ENCODE measurements around the gene ZNF808. TPM values are rescaled to one million over a fixed set of nuclear protein-coding genes. Genes with fewer than 3 reads are reported as not detected.
"Not testable (repeated sequence)": the region's sequence is repeated elsewhere in the genome, so short reads cannot be mapped to it uniquely, and the experiment has no call there.

ZNF808 gene
- total RNA-seq, 1 donor from 2014 or later, result 41.6 TPM

DNA sequence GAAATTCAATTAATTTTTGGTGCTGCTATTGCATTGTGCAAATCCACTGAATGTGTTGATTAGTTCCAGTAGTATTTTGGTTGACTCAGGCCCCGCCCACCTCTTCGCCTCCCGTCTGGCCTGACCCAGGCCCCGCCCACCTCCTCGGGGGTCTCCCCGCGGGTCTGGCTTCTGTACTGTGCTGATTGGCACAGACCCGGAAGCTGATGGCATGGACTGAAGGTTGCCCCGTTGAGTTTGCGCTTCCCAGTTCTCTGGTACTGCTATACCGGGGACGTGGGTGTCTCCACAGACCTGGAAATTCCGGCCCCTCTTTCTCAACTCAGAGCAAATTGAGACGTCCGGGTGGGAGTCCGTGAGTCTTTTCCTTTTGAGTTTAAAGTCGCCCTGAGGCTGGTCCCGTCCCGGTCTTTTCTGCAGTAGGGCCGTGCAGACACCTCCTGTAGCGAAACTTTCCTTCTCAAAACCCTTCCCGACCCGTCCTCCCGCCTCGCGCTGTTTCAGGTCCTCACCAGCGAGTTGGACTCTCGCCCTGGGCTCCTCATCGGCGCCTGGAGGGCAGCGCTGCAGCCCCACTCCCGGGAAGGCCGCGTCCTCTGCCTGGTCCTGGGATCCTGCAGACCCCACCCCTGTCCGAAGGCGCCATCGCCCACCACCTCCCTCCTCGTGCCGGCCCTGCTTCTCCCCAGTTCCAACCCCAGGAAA, 57.4 kb downstream of the ZNF808 start:
- DNase-seq (ENCODE audit: low spot score, unreplicated experiment), result no peak

GRCh38 chr19:52585604-52586003, 58.1 kb downstream of the ZNF808 start:
- Mint-ChIP-seq H3K4me3 (ENCODE audit: low read depth) (no peak overlapping the region), H3K4me1 (ENCODE audit: low read depth) (no peaks in the 10 kb centered on the region), H3K36me3 (ENCODE audit: insufficient read depth) (peaks cover 39% of the 10 kb centered on the region), H3K9me3 (ENCODE audit: low read depth) (peaks cover 5% of the 10 kb centered on the region), H3K27me3 (no peaks in the 10 kb centered on the region), H3K27ac (no peak overlapping the region)
- TF ChIP-seq, protein P1, sequence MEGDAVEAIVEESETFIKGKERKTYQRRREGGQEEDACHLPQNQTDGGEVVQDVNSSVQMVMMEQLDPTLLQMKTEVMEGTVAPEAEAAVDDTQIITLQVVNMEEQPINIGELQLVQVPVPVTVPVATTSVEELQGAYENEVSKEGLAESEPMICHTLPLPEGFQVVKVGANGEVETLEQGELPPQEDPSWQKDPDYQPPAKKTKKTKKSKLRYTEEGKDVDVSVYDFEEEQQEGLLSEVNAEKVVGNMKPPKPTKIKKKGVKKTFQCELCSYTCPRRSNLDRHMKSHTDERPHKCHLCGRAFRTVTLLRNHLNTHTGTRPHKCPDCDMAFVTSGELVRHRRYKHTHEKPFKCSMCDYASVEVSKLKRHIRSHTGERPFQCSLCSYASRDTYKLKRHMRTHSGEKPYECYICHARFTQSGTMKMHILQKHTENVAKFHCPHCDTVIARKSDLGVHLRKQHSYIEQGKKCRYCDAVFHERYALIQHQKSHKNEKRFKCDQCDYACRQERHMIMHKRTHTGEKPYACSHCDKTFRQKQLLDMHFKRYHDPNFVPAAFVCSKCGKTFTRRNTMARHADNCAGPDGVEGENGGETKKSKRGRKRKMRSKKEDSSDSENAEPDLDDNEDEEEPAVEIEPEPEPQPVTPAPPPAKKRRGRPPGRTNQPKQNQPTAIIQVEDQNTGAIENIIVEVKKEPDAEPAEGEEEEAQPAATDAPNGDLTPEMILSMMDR (IDR thresholded peaks at IDR 0.05; ENCODE audit: unreplicated experiment), result no peak
- no peak for DNase-seq (ENCODE audit: low spot score, unreplicated experiment)

More for the DNA sequence above, 57.4 kb downstream of the ZNF808 start:
- peaks cover 5% of the 10 kb centered on the region for H3K9me3 Mint-ChIP-seq (ENCODE audit: low read depth)
- H3K36me3 Mint-ChIP-seq (ENCODE audit: insufficient read depth), result peaks cover 36% of the 10 kb centered on the region
- H3K4me3 Mint-ChIP-seq (ENCODE audit: low read depth), result no peak overlapping the region
- no peaks in the 10 kb centered on the region for H3K4me1 Mint-ChIP-seq (ENCODE audit: low read depth)
- no peak overlapping the region for H3K27ac Mint-ChIP-seq
- TF ChIP-seq, protein P1 (IDR thresholded peaks at IDR 0.05; ENCODE audit: unreplicated experiment), result no peak
- no peaks in the 10 kb centered on the region for H3K27me3 Mint-ChIP-seq

- peaks cover 14% of the 10 kb centered on the region for H3K36me3 Mint-ChIP-seq (ENCODE audit: insufficient read depth)
- no peak for DNase-seq (ENCODE audit: low spot score, unreplicated experiment)
Measured at GRCh38 chr19:52590728-52591127, 63.3 kb downstream of the ZNF808 start.

DNA sequence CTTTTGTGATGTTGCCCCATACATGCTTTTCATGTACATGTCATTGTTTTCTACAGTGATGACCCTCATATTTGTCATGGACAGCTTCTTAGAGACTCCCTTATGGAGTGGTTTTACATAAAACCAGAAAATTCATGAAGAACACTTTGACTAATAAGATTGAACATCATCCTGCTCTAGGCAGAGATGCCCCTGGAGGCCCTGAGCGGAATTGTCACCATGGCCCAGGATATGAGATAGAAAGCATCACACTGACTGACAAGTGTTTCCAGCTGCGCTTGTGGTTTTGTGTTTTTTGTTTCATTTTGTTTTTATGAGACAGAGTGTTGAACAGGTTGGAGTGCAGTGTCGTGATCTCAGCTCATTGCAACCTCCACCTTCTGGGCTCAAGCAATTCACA, 64.8 kb downstream of the ZNF808 start:
- TF ChIP-seq, protein P1 (IDR thresholded peaks at IDR 0.05; ENCODE audit: unreplicated experiment), result no peak
- no peaks in the 10 kb centered on the region for H3K27me3 Mint-ChIP-seq
- H3K4me3 Mint-ChIP-seq (ENCODE audit: low read depth), result no peak overlapping the region
- H3K9me3 Mint-ChIP-seq (ENCODE audit: low read depth), result no peaks in the 10 kb centered on the region
- H3K27ac Mint-ChIP-seq, result no peak overlapping the region
- no peak for DNase-seq (ENCODE audit: low spot score, unreplicated experiment)
- H3K36me3 Mint-ChIP-seq (ENCODE audit: insufficient read depth), result peaks cover 30% of the 10 kb centered on the region
- no peaks in the 10 kb centered on the region for H3K4me1 Mint-ChIP-seq (ENCODE audit: low read depth)

More at GRCh38 chr19:52590728-52591127, 63.3 kb downstream of the ZNF808 start:
- Mint-ChIP-seq H3K9me3 (ENCODE audit: low read depth) (no peaks in the 10 kb centered on the region), H3K27ac (peak overlapping the region; percentile 62), H3K4me3 (ENCODE audit: low read depth) (no peak overlapping the region), H3K4me1 (ENCODE audit: low read depth) (no peaks in the 10 kb centered on the region), H3K27me3 (no peaks in the 10 kb centered on the region)
- TF ChIP-seq, protein P1 (IDR thresholded peaks at IDR 0.05; ENCODE audit: unreplicated experiment), result peak; percentile 25

DNA sequence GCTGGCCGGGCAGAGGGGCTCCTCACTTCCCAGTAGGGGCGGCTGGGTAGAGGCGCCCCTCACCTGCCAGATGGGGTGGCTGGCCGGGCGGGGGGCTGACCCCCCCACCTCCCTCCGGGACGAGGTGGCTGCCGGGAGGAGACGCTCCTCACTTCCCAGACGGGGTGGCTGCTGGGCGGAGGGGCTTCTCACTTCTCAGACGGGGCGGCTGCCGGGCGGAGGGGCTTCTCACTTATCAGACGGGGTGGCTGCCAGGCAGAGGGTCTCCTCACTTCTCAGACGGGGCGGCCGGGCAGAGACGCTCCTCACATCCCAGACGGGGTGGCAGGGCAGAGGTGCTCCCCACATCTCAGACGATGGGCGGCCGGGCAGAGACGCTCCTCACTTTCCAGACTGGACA, 66.0 kb downstream of the ZNF808 start:
- not testable (repeated sequence) for H3K4me1 Mint-ChIP-seq (ENCODE audit: low read depth); H3K4me3 Mint-ChIP-seq (ENCODE audit: low read depth); DNase-seq (ENCODE audit: low spot score, unreplicated experiment); H3K27me3 Mint-ChIP-seq; H3K9me3 Mint-ChIP-seq (ENCODE audit: low read depth); H3K27ac Mint-ChIP-seq
- H3K36me3 Mint-ChIP-seq (ENCODE audit: insufficient read depth), result peaks cover 34% of the 10 kb centered on the region

GRCh38 chr19:52599241-52599640, 71.8 kb downstream of the ZNF808 start:
- Mint-ChIP-seq H3K4me3 (ENCODE audit: low read depth) (peak overlapping the region; percentile 0), H3K36me3 (ENCODE audit: insufficient read depth) (peaks cover 27% of the 10 kb centered on the region), H3K9me3 (ENCODE audit: low read depth) (no peaks in the 10 kb centered on the region), H3K4me1 (ENCODE audit: low read depth) (peaks cover 32% of the 10 kb centered on the region), H3K27ac (peak overlapping the region; percentile 95), H3K27me3 (no peaks in the 10 kb centered on the region)
- no peak for DNase-seq (ENCODE audit: low spot score, unreplicated experiment)
- TF ChIP-seq, protein P1 (IDR thresholded peaks at IDR 0.05; ENCODE audit: unreplicated experiment), result no peak

Measured in progenitor cell of endocrine pancreas (in vitro differentiated cells).